Epidermal melanocyte (primary cell): Measurements from ENCODE around the gene ZBTB7B.
A peak's percentile ranks its signal among the peaks of the same experiment; 100 is the strongest.

ENCODE experiments used
- DNase-seq: peaks from one replicate; pipeline ENCODE4 v3.0.0; 2011; ENCODE audit warnings: low spot score; ENCODE audit not compliant: insufficient read length

Gene ZBTB7B

DNA sequence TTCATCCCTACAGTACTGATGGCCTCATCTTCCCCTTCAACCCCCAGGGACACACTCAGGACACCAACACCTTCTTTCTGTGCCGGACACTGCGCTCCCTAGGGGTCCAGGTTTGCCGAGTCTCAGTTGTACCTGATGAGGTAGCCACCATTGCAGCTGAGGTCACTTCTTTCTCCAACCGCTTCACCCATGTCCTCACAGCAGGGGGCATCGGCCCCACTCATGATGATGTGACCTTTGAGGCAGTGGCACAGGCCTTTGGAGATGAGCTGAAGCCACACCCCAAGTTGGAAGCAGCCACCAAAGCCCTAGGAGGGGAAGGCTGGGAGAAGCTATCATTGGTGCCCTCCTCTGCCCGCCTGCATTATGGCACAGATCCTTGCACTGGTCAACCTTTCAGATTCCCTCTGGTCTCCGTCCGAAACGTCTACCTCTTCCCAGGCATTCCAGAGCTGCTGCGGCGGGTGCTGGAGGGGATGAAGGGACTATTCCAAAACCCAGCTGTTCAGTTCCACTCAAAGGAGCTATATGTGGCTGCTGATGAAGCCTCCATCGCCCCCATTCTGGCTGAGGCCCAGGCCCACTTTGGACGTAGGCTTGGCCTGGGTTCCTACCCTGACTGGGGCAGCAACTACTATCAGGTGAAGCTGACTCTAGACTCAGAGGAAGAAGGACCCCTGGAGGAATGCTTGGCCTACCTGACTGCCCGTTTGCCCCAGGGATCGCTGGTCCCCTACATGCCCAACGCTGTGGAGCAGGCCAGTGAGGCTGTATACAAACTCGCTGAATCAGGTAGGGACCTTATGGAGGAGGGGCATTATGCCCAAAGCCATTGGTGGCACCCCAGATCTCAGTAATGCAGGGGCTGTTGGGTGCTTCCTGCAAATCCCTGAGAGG is 14.3 kb upstream of the ZBTB7B start:
- DNase-seq, result no peak

DNA sequence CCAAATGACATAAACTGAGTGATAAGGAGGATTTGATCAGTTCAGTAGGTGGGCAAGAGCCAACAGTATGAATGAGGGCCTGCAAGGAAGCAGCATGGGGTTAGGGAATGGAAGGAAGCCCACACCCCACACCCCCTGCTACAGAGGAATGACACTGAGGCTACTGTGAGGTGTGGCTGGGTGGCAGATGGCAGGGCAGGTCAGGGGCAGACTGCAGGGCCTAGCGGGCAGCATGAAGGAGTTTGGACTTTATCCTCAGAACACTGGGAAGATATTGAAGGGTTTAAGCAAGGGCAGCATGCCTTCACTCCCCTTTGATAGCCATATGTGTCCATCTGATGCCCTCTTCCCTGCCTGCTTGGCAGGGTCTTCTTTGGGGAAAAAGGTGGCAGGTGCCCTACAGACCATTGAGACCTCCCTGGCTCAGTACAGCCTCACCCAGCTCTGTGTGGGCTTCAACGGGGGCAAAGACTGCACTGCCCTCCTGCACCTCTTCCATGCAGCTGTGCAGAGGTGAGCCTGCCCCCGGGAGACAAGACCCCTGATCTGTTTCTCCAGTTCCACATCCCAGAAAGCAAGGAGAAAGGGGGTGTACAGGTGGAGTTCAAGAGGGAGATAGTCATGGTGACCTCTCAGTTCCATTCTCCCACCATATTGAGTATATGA is 13.3 kb upstream of the ZBTB7B start:
- DNase-seq, result no peak

DNA sequence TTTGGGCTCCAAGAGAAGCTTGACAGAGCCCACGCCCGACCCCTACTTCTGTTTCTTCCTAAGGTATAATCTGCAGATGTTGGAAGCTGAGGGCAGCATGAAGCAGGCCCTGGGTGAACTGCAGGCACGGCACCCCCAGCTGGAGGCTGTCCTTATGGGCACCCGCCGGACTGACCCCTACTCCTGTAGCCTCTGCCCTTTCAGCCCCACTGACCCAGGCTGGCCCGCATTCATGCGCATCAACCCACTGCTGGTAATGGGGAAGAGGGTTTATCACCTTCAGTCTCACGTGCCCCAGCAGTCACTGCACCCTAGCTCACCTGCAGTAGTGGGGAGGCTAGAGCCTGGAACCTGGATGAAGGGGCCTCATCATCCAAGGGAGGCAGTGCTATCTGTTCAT is 12.3 kb upstream of the ZBTB7B start:
- DNase-seq, result no peak

DNA sequence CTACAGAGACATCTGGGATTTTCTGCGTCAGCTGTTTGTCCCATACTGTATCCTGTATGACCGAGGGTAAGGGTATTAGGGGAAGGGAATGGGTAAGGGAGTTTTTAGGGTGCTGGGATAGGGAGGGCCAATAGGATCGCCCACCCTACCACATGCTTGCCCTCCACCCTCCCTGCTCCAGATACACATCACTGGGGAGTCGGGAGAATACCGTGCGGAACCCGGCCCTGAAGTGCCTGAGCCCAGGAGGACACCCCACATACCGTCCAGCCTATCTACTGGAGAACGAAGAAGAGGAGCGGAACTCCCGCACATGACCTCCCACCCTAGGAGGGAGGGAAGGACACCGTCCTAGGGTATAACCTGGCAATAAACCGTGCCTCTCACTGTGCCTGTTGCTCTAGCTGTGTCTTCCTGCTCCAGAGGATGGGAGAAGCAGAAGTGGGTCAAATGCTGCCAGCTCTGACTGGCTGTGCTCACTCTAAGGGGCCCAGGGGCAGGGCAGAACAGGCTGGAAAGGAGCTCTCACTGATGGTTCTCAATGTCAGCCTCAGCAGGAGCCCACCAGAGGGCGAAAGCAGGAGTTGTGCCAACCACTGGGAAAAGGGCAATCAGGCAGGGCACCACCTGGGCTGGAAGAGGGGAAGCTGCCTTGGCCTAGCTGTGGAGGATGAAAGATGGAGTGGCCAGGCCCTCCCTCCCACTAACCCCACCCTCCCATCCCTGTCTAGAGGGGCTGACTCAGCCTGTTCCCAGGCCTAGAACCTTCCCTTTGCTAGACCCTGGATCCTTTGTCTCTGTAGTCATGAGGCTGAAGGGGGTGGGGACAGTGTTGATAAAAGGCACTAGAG is 9.7 kb upstream of the ZBTB7B start:
- DNase-seq, result no peak

DNA sequence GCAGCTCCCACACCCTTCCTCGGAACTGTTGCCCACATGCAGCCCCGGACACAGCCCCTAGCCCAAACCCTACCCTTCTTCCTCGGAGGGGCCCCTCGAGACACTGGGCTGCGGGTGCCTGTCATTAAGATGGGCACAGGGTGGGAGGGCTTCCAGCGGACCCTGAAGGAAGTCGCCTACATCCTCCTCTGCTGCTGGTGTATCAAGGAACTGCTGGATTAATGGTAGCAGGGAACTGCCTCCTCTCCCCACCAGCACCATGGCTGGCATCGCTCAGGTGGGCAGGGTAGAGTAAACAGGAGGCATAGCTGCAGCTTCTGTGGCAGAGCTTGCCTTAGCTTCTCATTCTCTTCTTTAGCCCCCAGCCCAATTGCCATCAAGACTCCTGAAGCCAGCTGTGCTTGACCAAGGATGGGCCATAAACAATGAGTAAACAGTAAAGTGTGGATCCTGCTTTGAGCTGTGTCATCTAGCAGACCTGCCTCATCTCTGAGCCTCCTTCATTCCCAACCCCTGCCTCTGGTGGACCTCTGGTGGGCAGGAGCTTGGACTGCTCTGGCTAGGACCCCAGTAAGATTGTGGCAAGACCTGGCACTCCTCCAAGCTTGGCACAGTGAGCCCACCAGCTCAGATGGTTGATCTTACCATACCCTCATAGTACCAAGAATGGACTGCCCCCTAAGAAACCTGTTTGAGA is 8.9 kb upstream of the ZBTB7B start, which contains the start of gene LENEP:
LENEP (plus strand) TSS at position 15 of the 697 bp plus-strand sequence; CDS start at position 37, 22 bp downstream.
- no peak for DNase-seq

GRCh38 chr1:154994269-154994587 is 8.4 kb upstream of the ZBTB7B start:
- no peak for DNase-seq

DNA sequence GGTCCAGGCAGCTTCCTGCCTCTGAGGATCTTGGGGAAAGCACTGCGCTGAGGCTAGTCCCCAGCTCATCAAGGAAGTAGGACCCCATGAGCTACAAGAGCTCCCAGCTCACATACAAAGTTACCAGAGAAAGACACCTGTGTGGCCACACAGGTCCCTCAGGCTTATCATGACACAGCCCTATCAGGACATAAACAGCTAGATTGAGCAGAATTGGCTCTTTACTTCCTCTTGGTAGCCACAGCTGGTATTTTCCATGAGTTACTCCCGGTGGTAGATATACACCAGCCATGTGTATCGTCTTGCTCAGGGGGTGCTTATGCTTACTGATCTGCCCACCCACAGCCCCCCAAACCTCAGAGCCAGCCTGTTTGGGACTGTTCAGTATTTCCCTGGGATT is 8.0 kb upstream of the ZBTB7B start:
- no peak for DNase-seq

DNA sequence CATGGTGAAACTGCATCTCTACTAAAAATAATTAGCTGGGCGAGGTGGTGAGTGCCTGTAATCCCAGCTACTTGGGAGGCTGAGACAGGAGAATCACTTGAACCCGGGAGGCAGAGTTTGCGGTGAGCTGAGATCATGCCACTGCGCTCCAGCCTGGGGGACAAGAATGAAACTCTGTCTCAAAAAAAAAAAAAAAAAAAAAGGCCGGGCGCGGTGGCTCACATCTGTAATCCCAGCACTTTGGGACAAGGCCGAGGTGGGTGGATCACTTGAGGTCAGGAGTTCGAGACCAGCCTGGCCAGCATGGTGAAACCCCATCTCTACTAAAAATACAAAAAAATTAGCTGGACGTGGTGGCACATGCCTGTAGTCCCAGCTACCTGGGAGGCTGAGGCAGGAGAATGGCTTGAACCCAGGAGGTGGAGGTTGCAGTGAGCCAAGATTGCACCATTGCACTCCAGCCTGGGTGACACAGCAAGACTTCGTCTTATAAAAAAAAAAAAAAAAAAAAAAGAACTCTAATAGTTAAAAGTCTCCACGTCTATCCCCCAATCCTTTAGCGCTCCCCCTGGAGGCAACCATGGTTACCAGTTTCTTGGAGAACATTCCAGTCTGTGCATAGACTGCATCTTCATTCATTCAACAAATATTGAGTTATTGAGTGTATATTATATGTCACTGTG is 7.2 kb upstream of the ZBTB7B start:
- DNase-seq, result peak; percentile 79

DNA sequence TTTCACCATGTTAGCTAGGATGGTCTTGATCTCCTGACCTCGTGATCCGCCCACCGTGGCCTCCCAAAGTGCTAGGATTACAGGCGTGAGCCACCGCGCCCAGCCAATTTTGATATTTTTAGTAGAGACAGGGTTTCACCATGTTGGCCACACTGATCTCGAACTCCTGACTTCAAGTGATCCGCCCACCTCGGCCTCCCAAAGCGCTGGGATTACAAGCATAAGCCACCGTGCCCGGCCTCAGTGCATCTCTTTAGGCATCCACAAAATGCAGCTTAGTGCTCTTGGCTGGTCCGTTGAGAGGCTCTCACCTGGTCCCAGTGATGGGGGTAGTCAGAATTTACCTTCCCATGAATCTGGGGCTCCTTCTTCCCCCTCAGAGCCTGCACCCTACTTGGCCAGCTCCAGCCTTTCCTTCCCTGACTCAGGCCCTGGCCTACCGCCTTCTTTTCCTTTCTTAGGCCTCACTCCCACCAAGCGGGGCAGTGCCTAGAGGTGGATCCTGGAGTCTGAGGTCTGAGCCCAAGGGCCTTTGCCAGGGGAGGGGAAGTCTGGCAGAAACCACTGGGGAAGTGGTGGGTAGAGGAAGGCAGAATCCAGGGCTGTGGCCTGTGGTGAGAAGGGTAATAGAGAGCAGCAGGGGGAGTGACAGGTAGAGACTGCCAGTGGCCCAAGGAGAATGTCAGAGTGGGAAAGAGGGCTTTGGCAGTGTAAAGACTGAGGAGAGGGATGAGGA is 5.5 kb upstream of the ZBTB7B start:
- DNase-seq, result no peak

- no peak for DNase-seq
Observed at GRCh38 chr1:154998201-154998780, 4.3 kb upstream of the ZBTB7B start.

DNA sequence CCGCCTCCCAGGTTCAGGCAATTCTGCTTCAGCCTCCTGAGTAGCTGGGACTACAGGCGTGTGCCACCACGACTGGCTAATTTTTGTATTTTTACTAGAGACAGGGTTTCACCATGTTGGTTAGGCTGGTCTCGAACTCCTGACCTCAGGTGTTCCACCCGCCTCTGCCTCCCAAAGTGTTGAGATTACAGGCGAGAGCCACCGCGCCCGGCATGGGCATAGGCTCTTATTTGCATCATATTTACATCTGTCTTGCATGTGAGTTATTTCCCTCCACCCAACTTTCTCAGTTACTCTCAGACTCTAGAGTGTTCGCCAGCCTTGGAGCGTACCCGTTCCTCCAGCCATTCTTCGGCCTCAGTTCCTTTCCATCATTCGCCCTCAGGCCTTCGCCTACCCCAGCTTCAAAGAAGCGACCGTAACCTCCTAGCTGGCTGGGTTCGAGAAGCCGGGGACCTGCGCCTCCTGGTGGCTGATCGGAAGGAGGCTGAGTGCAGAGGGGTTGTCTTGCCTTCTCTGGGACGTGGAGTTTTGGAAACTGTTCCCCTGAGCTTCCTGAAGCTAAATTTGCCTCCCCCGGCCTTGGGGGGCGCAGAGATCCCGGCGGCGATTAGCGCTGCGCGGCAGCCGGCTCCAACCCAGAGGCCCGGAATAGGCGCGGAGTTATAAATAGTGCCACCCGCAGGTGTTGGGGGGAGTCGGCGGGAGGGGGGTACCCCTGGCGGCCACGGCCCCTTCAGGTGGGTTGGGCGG is 3.6 kb upstream of the ZBTB7B start:
- DNase-seq, result no peak

GRCh38 chr1:154999571-155000410 is 2.8 kb upstream of the ZBTB7B start:
- no peak for DNase-seq

GRCh38 chr1:155000411-155000725 is 2.2 kb upstream of the ZBTB7B start:
- no peak for DNase-seq

- peak; percentile 97 for DNase-seq
Observed at GRCh38 chr1:155000726-155001424, 1.7 kb upstream of the ZBTB7B start.

GRCh38 chr1:155001425-155001674 is 1.3 kb upstream of the ZBTB7B start:
- DNase-seq, result no peak

GRCh38 chr1:155001675-155002463 is 733 bp upstream of the ZBTB7B start:
- DNase-seq, result peak; percentile 99

- no peak for DNase-seq
Observed at GRCh38 chr1:155003227-155003765, 694 bp downstream of the ZBTB7B start.
